ENCODE results near the gene CDKN1C.
"Not testable (repeated sequence)": the region's sequence is repeated elsewhere in the genome, so short reads cannot be mapped to it uniquely, and the experiment has no call there.

The CDKN1C gene

DNA sequence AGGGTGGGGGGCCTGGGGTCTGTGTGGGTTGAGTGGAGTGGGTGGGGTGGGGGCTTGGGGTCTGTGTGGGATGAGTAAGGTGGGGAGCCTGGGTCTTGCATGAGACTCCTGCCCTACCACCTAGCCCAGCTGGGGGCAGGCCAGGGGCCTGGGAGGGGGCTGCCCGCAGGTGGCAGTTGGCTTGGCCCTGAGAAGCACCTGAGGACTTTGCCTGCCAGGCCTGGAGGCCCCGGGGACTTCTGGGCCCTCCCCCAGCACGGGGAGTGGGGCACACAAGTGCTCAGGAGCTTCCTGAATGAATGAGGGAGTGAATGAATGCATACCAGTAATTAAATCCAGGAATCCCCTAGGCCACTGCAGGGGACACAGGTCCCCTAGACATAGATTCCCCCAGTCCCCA, 37.1 kb upstream of the CDKN1C start:
- DNase-seq = no peak

DNA sequence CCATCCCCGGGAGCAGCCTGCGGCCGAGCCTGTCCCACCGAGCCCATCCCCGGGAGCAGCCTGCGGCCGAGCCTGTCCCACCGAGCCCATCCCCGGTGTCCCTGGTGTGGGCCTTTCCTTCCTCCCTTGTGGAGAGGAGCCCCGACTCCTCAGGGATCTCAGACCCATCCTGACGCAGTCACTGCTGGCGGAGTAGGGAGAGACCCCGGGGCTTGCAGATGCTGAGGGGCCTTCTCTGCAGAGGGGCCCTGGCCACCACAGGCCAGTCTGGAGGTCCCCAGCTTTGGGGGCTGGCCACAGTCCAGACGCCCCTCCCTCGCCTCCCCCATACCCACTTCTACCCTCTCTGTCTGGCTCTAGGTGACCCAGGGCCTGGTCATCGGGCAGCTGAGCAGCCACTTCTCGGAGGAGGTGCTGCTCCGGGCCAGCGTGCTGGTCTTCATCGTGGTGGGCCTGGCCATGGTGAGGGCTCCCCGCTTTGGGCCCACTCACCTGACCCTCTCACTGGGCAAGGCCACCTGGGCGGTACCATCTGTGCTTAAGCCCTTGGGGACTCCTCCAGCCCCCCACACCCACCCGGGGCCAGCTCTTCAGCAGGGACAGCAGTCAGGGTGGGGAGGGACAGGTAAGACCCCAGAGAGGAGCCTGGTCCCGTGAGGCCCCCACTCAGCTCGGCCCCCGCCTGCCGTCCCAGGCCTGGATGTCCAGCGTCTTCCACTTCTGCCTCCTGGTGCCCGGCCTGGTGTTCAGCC, 36.3 kb upstream of the CDKN1C start:
- no peak for DNase-seq

DNA sequence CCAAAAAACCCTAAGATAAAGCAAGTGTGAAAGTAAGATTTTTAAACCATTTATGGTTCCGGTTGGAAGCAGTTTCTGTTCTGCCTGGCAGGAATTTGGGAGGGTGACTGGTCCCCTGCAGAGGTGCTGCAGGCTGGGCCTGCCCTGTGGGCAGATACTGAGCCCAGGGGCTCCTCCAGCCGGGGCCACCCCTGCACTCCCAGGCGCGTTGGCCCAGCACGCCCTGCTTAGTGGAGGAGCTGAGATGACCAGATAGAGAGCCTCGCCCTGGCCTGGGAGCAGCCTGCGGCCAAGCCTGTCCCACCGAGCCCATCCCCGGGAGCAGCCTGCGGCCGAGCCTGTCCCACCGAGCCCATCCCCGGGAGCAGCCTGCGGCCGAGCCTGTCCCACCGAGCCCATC, 35.7 kb upstream of the CDKN1C start:
- no peak for DNase-seq

DNA sequence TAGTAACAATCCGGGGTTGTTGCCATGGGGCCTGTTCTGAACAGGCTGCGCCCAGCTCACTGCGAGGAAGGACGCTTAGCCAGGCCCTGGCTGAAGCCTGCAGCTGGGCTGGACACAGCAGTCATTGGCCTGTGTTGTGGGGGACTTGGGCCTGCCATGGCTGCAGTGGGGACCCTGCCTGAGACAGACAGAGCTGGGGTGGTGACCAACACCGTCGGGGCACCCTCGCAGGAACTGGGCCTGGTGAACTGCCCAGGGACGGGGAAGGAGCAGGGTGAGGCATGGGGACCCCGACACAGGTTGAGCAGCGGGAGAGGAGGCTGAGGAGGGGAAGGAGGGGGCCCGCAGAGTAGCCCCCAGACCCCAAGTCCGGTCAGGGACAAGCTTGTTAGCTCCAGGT, 34.8 kb upstream of the CDKN1C start:
- no peak for DNase-seq

DNA sequence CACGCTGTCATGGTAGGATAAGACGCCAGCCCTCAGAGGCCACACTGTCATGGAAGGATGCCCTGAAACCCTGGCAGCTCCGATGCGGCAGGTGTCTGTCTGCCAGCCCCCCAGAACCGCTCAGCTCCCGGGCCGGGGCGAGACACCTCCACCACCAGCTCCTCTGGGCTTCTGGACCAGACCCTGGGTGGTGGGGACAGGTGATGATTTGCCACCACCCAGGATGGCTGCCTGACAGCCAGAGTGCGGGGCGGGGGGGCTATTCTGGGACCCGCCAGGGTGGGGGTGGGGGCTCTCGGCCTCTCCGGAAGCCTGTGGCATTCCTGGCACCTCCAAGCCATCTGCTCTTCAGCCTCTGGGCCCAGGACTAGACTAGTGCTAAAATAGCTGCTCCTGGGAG, 34.3 kb upstream of the CDKN1C start:
- no peak for DNase-seq

DNA sequence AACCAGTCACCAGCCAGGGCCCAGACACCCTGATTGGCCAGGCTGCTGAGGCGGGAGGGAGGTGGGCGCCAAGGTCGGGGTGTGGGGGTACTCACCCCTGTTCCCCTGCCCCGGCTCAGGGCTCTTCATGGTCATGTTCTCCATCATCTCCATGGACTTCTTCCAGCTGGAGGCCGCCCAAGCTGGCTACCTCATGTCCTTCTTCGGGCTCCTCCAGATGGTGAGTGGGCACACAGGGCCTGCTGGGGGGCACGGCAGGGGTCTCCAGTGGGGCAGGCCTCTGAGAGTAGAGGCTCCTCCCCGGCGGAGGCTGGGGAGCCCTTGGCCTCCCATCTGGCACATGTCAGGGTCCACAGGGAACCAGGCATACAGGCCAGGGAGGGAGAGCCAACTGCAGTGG, 33.6 kb upstream of the CDKN1C start:
- no peak for DNase-seq

DNA sequence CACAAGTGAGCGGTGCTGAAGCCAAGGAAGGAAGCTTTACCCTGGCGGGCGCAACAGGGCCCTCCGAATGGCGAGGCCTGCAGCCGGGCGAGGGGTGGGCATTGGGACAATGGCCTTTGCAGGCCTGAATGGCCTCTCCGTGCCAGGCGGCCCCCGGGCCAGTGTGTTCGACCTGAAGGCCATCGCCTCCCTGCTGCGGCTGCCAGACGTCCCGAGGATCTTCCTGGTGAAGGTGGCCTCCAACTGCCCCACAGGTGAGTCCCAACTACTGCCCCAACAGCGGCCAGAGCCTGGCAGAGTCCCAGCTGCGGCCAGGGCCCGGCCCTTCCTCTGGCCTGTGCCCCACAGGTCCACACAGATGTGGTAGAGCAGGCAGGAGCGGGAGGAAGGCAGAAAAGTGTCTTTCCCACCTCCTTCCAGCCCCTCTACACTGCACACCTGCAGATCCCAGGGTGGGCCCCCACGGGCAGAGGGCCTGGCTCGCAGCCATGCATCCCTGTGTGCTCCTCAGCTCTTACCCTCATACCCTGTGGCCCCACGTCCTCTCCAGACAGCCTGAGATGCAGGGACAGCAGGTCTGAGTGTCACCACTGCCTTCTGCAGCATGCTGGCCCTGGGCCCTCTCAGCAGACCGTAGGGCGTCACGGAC, 32.4 kb upstream of the CDKN1C start:
- DNase-seq = no peak

DNA sequence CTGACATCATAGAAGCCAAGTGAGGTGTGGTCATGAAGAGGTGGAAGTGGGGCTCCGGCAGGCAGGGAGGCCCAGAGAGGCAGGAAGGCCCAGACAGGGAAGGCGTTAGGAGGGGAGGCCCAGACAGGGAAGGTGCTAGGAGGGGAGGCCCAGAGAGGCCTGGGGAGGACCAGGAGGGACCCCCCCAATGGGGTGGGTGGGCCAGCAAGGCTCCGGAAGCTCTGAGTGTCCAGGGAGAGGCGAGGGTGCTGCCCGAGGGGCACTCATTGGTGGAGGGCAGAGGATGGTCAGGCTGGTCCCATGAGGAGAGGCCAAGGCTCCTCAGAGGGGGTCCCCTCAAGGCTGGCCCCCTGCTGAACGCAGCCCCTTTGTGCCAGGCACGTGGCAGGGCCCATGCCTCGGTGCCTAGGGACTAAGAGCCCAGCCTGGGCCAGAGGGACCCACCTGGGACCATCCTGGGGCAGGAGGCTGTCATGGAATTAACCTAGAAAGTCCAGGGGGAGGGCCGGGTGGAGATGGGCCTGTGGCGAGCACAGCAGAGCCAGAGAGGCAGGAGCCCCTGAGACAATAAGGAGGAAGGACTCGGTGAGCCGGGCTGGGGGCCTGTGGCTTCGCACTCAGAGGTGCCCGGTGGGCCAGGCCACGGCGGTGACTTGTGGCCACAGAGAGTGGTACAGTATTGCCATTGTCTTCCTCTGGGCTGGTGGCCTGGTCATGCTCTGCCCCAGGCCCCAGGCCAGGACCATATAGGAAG, 31.5 kb upstream of the CDKN1C start:
- no peak for DNase-seq

DNA sequence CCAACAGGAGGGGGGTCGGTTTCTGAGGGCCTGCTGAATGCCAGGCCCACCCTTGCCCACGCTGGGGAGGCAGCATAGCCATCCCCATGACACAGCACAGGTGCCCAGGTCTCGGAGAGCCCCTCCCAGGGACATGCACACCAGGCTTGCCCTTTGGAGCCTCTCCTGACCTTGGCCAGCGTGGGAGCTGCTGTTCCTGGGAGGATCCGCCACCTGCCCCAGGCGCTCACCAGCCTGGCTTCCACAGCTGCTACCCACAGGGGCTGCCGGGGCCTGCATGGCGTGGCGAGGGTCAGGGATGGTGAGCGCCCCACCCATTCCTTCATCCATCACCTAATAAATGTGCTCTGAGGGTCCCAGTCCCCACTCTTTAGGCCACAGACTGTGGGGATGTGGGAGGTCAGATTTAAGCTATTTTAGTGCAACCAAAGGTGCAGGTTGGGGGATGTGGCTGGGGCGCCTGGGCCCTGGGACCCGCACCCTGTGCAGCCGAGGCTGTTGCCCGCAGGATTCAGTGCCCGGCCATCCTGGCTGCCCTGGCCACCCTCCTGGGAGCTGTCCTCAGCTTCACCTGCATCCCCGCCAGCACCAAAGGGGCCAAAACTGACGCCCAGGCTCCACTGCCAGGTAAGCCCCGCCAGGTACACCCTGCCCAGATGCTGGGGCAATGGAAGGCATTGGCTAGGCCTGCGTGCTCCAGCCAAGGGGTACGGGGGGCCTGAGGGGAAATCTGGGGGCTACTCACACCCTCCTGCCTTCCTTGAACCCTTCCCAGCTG, 30.7 kb upstream of the CDKN1C start:
- DNase-seq = no peak

DNA sequence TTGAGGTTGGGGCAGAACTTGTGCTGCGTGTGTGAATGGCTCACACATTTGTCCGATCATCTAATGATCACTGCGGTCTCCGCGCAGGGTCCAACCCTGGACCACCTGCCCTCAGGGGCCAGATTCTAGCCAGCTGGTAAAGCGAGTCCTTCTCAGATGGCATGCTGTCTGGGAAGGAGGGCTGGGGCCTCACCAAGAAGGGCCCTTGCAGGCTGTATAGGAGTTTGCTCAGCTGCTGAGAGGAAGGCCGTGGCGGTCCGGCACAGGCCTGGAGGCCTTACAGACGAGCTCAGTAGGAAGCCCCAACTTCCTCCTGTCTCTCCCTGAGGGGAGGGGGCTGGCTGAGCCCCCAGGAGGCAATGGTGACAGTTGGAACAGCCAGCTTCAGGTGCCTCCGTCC, 29.9 kb upstream of the CDKN1C start:
- DNase-seq = no peak

DNA sequence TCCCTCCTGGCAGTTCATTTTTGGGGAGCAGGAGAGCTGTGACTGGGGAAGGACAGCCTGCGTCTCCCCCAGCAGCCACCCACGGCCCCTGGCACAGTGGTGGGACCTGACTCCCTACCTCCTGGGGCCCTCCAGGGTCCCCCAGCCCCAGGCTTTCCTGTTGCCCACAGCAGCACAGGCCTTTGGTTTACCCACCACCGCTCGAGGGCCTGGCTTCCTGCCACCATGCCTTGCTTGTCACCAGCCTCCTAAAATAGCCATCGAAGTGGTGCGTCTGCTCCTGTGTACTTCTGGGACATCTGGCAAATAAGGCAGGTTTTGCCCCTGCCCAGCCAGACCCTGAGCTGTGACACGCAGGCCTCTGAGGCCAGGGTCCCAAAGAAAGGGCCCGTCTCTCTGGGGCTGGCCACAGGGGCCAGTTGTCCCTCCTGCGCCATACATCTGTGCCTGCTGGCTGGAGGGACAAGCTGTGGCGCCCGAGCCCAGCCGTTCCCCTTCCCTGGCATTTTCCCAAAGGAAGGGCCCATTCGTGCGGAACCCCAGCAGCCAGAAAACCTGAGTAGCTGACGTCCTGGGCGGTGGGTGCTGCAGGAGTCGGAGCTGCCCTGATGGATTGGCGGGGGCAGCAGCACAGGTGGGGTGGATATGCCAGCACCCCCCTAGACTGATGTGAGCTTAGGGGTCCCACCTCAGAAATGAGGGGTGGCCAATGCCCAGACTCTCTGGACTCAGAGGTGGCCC, 29.1 kb upstream of the CDKN1C start:
- DNase-seq = no peak

DNA sequence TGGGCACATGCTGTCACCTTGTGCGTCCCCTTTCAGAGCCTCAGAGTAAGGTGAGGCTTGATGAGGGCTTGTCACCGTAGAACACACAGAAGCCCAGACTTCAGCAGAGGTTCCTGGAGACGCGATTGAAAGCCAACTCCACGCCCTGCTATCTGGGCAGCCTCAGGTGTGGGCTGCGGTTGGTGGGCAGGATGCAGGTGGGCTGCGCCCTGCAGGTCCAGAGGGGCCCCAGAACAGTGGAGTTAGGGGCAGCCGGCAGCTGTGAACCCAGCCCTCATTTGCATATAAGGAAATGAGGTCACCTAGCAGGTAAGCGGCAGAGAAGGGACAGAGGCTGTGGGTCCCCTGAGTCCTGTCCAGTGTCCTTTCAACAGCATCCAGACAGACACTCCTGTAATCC, 28.2 kb upstream of the CDKN1C start:
- no peak for DNase-seq

DNA sequence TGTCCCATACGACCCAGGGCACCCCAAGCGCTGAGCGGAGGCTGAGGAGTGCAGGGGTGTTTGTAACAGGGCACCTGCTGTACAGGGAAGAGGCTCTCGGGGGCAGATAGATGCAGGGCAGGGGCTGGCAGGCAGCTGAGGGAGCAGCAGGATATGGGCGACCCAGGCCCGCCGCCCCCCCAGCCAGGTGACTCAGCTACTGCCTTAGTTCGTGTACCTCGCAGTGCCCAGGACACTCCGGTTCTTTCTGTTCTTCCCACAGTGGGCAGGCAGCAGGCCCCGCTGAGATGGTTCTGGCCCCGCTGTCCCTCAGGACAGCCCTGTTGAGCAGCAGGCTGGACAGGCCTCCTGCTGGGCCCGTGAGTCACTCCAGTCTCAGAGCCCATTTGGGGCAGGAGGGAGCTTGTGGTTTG, 27.4 kb upstream of the CDKN1C start:
- no peak for DNase-seq

DNA sequence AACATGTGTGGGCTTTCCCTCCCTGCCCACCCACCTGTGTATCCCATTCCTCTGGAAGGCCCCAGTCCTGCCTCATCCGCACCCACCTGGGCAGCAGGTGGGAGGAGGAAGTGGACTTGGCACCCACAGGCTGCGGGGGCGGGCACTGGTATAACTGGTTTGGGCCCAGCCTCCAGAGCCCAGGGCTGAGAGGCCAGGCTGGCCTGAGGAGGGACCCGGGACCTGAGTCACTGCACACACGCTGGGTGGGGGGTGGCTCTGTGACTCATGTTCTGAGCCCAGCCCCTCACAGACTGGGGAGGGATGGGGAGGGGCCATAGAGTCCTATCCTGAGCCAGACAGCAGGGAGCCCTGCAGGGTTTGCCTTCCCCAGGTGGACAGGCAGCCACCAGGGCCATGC, 26.9 kb upstream of the CDKN1C start:
- DNase-seq = peak; percentile 65

DNA sequence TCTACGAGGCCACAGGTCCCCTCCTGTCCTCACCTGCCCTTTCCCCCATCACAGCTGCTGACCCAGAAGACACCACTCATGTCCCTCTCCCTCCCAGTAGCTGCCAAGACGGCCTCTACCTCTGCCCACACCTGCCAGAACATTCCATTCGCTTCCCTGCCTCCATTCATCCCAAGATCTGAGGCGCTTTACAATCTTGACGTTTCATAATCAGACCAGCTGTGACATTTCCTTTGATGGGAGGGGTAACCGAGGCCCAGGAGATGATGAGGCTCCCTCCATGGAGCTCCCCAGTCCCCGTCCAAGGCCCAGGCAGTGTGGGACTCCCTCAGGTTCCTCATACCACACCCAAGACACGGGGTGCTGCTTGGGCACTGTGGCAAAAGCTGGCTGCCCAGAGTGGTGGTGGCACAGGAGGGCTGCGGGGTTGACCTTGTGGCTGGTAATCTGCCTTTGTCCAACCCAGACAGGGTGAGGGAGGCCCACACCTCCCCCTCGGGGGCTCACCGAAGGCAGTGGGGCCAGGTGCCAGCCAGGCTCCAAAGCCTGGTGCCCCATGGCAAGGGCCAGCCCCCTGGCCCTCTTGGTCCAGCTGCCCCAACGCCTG, 26.3 kb upstream of the CDKN1C start:
- no peak for DNase-seq

DNA sequence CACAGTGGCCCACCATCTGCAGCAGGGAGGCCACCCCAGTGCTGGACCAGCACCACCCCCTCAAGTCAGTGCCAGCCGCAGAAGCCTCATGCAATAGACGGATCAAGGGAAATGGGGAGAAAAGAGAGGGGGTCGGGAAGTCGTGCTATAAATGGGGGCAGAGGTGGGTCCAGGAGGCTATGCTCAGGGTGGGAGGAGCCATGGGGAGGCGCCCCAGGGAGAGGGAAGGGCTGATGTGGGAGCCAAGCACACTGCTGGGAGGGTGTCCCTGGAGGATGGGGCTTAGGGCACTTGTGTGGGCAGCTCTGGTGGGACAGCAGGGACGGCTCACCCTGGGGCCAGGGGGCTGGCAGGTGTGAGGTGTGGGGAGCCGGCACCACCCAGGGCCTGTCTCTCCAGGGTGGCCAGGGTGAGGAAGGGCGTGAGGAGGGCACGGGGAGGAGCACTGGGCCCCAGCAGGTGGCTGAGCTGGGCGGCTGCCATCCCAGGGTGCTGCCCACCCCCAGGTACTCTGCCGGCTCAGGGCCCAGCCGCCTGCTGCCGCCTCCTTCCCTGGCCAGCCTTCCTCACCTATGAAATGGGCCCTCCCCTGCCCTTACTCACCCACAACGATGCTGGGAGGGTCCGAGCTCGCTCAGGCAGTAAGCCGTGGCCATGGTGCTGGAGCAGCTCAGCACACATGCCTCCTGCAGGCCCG, 25.7 kb upstream of the CDKN1C start:
- DNase-seq = no peak

DNA sequence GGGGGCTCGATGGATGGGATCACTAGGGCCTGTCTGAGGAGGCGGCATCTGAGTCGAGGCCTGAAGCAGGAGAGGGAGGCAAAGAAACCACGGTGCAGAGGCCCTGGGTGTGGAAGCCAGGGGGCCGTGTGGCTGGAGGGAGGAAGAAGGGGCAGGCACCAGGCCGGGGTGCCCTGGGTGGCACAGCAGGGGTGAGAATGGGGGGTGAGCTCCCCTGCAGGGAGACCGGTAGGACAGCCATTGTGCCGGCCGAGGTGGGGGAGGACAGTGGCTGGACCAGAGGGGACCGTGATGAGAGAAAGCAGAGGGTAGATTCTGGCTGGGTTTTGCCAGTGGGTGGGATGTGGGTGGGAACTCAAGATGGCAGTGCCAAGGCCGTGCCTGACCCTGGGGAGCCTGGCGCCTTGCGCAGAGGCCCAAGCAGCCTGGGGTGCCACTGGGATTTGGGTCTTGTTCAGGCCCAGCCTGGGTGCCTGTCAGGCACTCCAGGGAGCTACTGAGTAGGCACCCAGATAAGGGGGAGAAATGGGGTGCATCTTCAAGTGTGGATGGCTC, 24.9 kb upstream of the CDKN1C start:
- DNase-seq = no peak

DNA sequence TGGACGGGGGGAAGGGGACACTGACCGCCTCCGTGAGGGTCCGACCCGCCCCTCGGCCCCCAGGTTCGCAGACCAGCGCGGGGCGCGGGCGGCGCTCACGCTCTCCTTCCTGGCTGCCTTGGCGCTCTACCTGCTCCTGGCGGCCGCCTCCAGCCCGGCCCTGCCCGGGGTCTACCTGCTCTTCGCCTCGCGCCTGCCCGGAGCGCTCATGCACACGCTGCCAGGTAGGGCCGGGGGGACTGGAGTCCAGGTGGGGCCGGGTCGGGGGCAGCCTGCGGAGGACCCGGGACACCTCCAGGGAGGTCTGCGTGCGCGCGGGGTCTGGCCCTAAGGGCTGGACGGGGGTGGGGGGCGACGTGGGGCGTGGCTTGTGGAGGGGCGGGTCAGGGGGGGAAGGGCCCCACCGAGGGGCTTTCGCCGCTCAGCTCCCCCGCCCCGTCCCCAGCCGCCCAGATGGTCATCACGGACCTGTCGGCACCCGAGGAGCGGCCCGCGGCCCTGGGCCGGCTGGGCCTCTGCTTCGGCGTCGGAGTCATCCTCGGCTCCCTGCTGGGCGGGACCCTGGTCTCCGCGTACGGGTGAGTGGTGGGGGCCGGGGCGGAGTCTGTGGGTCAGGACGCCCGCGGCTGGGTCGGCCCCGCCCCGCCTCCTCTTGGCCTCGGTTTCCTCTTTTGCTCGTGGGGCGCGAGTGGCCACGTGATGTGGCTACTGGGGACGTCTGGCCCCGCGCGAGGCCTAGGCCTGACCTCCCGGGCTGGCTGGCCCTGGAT, 23.7 kb upstream of the CDKN1C start:
- no peak for DNase-seq

DNA sequence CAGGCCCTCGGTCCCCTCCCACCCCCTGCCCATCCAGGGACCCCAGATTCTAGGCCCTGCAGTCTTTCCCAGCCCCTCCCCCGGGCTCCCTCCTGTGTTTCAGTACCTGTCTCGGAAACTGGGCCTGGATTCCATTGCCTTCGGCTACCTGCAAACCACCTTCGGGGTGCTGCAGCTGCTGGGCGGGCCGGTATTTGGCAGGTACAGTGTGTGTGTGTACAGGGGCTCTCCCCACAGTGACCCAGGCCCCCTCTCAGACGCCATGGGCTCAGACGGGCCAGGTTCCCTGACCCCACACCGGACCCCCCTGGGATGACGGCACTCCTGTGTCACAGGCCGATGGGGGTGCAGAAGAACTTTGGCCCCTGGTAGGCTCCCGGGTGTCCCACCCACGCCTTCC, 22.6 kb upstream of the CDKN1C start:
- DNase-seq = no peak

DNA sequence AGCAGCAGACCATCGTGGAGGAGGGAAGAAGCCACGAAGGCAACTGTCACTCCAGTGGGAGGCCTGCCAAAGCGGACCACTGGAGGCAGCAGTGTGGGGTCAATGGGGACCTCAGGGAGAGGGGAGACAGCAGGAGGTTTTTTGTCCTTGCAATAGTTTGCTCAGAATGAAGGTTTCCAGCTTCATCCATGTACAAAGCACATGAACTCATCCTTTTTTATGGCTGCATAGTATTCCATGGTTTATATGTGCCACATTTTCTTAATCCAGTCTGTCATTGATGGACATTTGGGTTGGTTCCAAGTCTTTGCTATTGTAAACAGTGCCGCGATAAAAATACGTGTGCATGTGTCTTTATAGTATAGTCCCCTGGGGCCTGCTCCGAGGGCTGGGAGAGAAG, 19.7 kb upstream of the CDKN1C start:
- not testable (repeated sequence) for DNase-seq

Data from T1000 (cell line).